ENCODE results near the gene PLEKHA5.
"Not testable (repeated sequence)": the region's sequence is repeated elsewhere in the genome, so short reads cannot be mapped to it uniquely, and the experiment has no call there.

Gene PLEKHA5

GRCh38 chr12:19169222-19169621 is 39.7 kb downstream of the PLEKHA5 start:
- no peak for DNase-seq

GRCh38 chr12:19170286-19170685 is 40.8 kb downstream of the PLEKHA5 start:
- DNase-seq, result not testable (repeated sequence)

- DNase-seq, result no peak
Observed at GRCh38 chr12:19171731-19172130, 42.2 kb downstream of the PLEKHA5 start.

- no peak for DNase-seq
Observed at GRCh38 chr12:19177754-19178153, 48.2 kb downstream of the PLEKHA5 start.

GRCh38 chr12:19179986-19180385 is 50.5 kb downstream of the PLEKHA5 start:
- no peak for DNase-seq

- no peak for DNase-seq
Observed at GRCh38 chr12:19181666-19182426, 52.3 kb downstream of the PLEKHA5 start.

- DNase-seq, result no peak
Observed at GRCh38 chr12:19183121-19183838, 53.7 kb downstream of the PLEKHA5 start.

GRCh38 chr12:19185262-19185929 is 55.9 kb downstream of the PLEKHA5 start:
- no peak for DNase-seq

GRCh38 chr12:19186722-19187661 is 57.5 kb downstream of the PLEKHA5 start:
- no peak for DNase-seq

GRCh38 chr12:19189522-19189921 is 60.0 kb downstream of the PLEKHA5 start:
- DNase-seq, result no peak

- DNase-seq, result no peak
Observed at GRCh38 chr12:19190292-19191031, 60.9 kb downstream of the PLEKHA5 start.

GRCh38 chr12:19191089-19191488 is 61.6 kb downstream of the PLEKHA5 start:
- DNase-seq, result no peak

GRCh38 chr12:19191563-19191962 is 62.0 kb downstream of the PLEKHA5 start:
- no peak for DNase-seq

- DNase-seq, result no peak
Observed at GRCh38 chr12:19192710-19193109, 63.2 kb downstream of the PLEKHA5 start.

GRCh38 chr12:19194963-19195362 is 65.4 kb downstream of the PLEKHA5 start:
- no peak for DNase-seq

GRCh38 chr12:19196959-19197630 is 67.6 kb downstream of the PLEKHA5 start:
- no peak for DNase-seq

- DNase-seq, result no peak
Observed at GRCh38 chr12:19198272-19198671, 68.7 kb downstream of the PLEKHA5 start.

GRCh38 chr12:19199332-19199731 is 69.8 kb downstream of the PLEKHA5 start:
- DNase-seq, result no peak

GRCh38 chr12:19200261-19200660 is 70.7 kb downstream of the PLEKHA5 start:
- DNase-seq, result no peak

- no peak for DNase-seq
Observed at GRCh38 chr12:19201661-19202060, 72.1 kb downstream of the PLEKHA5 start.

- no peak for DNase-seq
Observed at GRCh38 chr12:19203013-19203412, 73.5 kb downstream of the PLEKHA5 start.

All from activated naive CD4-positive, alpha-beta T cell (primary cell).